ENCODE data around the gene ACOT13.
"Not testable (repeated sequence)": the region's sequence is repeated elsewhere in the genome, so short reads cannot be mapped to it uniquely, and the experiment has no call there.

ACOT13 gene

DNA sequence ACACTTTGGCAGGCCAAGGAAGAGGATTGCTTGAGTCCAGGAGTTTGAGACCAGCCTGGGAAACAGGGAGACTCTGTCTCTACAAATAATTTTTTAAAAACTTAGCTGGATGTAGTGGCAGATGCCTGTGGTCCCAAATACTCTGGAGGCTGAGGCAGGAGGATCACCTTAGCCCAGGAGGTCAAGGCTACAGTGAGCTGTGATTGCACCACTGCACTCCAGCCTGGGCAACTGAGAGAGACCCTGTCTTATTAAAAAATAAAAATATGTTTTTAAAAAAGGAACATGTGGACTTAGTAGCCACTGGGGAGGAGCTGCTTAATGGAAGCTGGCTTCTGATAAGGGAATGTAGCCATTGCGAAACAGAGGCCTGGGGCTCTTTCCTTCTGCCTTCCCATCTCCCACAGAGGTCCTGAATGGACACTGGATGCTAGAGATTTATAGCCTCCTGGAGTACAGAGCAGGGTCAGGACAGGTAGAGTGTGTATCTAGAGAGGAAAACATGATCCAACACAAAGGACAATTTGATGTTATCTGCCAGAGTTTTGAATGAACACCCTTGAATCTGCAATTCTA lies 86.1 kb downstream of the ACOT13 start:
- H3K9me2 ChIP-seq (replicated peaks; ENCODE audit: control insufficient read depth, low read length), result no peaks in the 10 kb centered on the region
- H3K79me2 ChIP-seq (ENCODE audit: control insufficient read depth, low read length), result no peaks in the 10 kb centered on the region
- peaks cover 12% of the 10 kb centered on the region for H3K4me1 ChIP-seq (ENCODE audit: control insufficient read depth, low read length)
- TF ChIP-seq, protein P1, sequence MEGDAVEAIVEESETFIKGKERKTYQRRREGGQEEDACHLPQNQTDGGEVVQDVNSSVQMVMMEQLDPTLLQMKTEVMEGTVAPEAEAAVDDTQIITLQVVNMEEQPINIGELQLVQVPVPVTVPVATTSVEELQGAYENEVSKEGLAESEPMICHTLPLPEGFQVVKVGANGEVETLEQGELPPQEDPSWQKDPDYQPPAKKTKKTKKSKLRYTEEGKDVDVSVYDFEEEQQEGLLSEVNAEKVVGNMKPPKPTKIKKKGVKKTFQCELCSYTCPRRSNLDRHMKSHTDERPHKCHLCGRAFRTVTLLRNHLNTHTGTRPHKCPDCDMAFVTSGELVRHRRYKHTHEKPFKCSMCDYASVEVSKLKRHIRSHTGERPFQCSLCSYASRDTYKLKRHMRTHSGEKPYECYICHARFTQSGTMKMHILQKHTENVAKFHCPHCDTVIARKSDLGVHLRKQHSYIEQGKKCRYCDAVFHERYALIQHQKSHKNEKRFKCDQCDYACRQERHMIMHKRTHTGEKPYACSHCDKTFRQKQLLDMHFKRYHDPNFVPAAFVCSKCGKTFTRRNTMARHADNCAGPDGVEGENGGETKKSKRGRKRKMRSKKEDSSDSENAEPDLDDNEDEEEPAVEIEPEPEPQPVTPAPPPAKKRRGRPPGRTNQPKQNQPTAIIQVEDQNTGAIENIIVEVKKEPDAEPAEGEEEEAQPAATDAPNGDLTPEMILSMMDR (IDR thresholded peaks at IDR 0.05; ENCODE audit: low read depth, low read length, poor library complexity, severe bottlenecking), result no peak
- TF ChIP-seq EZH2phosphoT487 (IDR thresholded peaks at IDR 0.05; ENCODE audit: borderline replicate concordance, low read length), result no peak
- H3K27ac ChIP-seq (ENCODE audit: low read depth, low read length), result no peak overlapping the region
- no peaks in the 10 kb centered on the region for H3K27me3 ChIP-seq (ENCODE audit: control insufficient read depth, low read length)
- H3K9me3 ChIP-seq (ENCODE audit: control insufficient read depth, insufficient read depth, low read length), result 0 out of 2 replicates have a peak, but pooled peaks cover 3% of the 10 kb centered on the region
- no peak overlapping the region for H3K4me3 ChIP-seq (ENCODE audit: low read length)
- no peaks in the 10 kb centered on the region for H3K36me3 ChIP-seq (ENCODE audit: control insufficient read depth, low read length)
- no peaks in the 10 kb centered on the region for H4K20me1 ChIP-seq (ENCODE audit: control insufficient read depth, insufficient read depth, low read depth, low read length)
- H3K4me2 ChIP-seq (ENCODE audit: low read length), result no peak overlapping the region
- H3F3A ChIP-seq (ENCODE audit: control insufficient read depth, insufficient read depth), result no peaks in the 10 kb centered on the region

DNA sequence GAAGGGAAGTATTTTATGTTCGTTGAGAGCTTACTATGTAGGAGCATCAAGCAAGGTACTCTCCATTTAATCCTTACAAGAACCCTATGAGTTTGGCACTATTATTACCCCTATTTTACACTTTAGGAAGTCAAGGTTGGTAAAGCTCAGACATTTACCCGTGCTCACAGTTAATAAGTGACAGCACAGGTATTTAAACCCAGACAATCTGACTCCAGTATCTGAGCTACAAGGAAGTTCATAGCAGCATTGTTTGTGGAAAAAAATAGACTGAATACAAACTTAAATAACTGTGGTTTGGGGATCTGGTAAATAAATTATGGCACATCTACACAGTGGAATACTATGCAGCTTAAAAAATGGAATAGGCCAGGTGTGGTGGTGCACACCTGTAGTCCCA lies 86.7 kb downstream of the ACOT13 start:
- no peak overlapping the region for H3K4me3 ChIP-seq (ENCODE audit: low read length)
- 0 out of 2 replicates have a peak, but pooled peaks cover 3% of the 10 kb centered on the region for H3K9me3 ChIP-seq (ENCODE audit: control insufficient read depth, insufficient read depth, low read length)
- H3K27me3 ChIP-seq (ENCODE audit: control insufficient read depth, low read length), result no peaks in the 10 kb centered on the region
- H3K4me2 ChIP-seq (ENCODE audit: low read length), result no peak overlapping the region
- H3F3A ChIP-seq (ENCODE audit: control insufficient read depth, insufficient read depth), result no peaks in the 10 kb centered on the region
- peaks cover 12% of the 10 kb centered on the region for H3K4me1 ChIP-seq (ENCODE audit: control insufficient read depth, low read length)
- H3K79me2 ChIP-seq (ENCODE audit: control insufficient read depth, low read length), result no peaks in the 10 kb centered on the region
- H3K27ac ChIP-seq (ENCODE audit: low read depth, low read length), result no peak overlapping the region
- H3K9me2 ChIP-seq (replicated peaks; ENCODE audit: control insufficient read depth, low read length), result no peaks in the 10 kb centered on the region
- TF ChIP-seq, protein P1 (IDR thresholded peaks at IDR 0.05; ENCODE audit: low read depth, low read length, poor library complexity, severe bottlenecking), result no peak
- no peak for TF ChIP-seq EZH2phosphoT487 (IDR thresholded peaks at IDR 0.05; ENCODE audit: borderline replicate concordance, low read length)
- H3K36me3 ChIP-seq (ENCODE audit: control insufficient read depth, low read length), result no peaks in the 10 kb centered on the region
- H4K20me1 ChIP-seq (ENCODE audit: control insufficient read depth, insufficient read depth, low read depth, low read length), result no peaks in the 10 kb centered on the region

DNA sequence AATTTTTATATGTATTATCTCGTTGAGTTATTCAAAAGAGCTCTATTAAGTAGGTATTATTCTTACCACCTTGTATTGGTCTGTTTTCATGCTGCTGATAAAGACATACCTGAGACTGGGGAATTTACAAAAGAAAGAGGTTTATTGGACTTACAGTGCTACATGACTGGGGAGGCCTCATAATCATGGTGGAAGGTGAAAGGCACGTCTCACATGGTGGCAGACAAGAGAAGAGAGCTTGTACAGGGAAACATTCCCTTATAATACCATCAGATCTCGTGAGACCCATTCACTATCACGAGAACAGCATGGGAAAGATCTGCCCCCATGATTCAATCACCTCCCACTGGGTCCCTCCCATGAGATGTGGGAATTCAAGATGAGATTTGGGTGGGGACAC lies 87.5 kb downstream of the ACOT13 start:
- H3K36me3 ChIP-seq (ENCODE audit: control insufficient read depth, low read length); H3K4me3 ChIP-seq (ENCODE audit: low read length); H3K4me2 ChIP-seq (ENCODE audit: low read length); H3K4me1 ChIP-seq (ENCODE audit: control insufficient read depth, low read length); H3K27ac ChIP-seq (ENCODE audit: low read depth, low read length); H3F3A ChIP-seq (ENCODE audit: control insufficient read depth, insufficient read depth); H3K27me3 ChIP-seq (ENCODE audit: control insufficient read depth, low read length); H3K79me2 ChIP-seq (ENCODE audit: control insufficient read depth, low read length); H3K9me2 ChIP-seq (replicated peaks; ENCODE audit: control insufficient read depth, low read length); H4K20me1 ChIP-seq (ENCODE audit: control insufficient read depth, insufficient read depth, low read depth, low read length); H3K9me3 ChIP-seq (ENCODE audit: control insufficient read depth, insufficient read depth, low read length): not testable (repeated sequence)
